Fibroblast of lung (primary cell): ENCODE measurements around the gene GOLM1. TPM values are rescaled to one million over a fixed set of nuclear protein-coding genes. Genes with fewer than 3 reads are reported as not detected.
A peak's percentile ranks its signal among the peaks of the same experiment; 100 is the strongest.

Experiments
- DNase-seq, 2 donors: peaks; one replicate each; pipeline versions ENCODE4 v3.0.0 to v3.0.0-alpha.2; 2010; ENCODE audit warnings: low read depth in 2 of 2
- H2AFZ ChIP-seq: 2 replicates; pipeline ENCODE4 v1.5.1; 2012; ENCODE audit warnings: low read length, control low read depth, inconsistent platforms
- H3K27ac ChIP-seq: 2 replicates; pipeline ENCODE4 v1.5.1; 2011; ENCODE audit warnings: low read length, control low read depth; ENCODE audit not compliant: insufficient read depth
- H3K27me3 ChIP-seq: 2 replicates; pipeline ENCODE4 v1.5.1; 2011; ENCODE audit warnings: mild to moderate bottlenecking, low read length; ENCODE audit not compliant: control insufficient read depth, insufficient read depth
- H3K36me3 ChIP-seq: 2 replicates; pipeline ENCODE4 v1.5.1; 2011; ENCODE audit warnings: low read length; ENCODE audit not compliant: control insufficient read depth, insufficient read depth
- H3K4me1 ChIP-seq: 2 replicates; pipeline ENCODE4 v1.5.1; 2011; ENCODE audit warnings: low read length; ENCODE audit not compliant: control insufficient read depth, insufficient read depth; ENCODE audit errors: extremely low read depth
- H3K4me2 ChIP-seq: 2 replicates; pipeline ENCODE4 v1.5.1; 2011; ENCODE audit warnings: low read length, control low read depth; ENCODE audit not compliant: insufficient read depth; ENCODE audit errors: extremely low read depth
- H3K4me3 ChIP-seq, 4 experiments: fragments of 200-600 bp in 1 of 4; sonication (generic) in 1 of 4; replicated peaks in 1 of 4; 2 replicates each; pipeline ENCODE4 v1.5.1; 2011 to 2016; ENCODE audit warnings: low read length in 4 of 4, low read depth in 3 of 4, mild to moderate bottlenecking in 3 of 4, control low read depth in 2 of 4, inconsistent platforms in 1 of 4, mixed read lengths in 1 of 4; ENCODE audit not compliant: insufficient read depth in 1 of 4; ENCODE audit errors: control extremely low read depth in 1 of 4
- H3K79me2 ChIP-seq: 2 replicates; pipeline ENCODE4 v1.5.1; 2012; ENCODE audit warnings: mild to moderate bottlenecking, low read length, inconsistent platforms; ENCODE audit not compliant: control insufficient read depth, insufficient read depth
- H3K9ac ChIP-seq: 2 replicates; pipeline ENCODE4 v1.5.1; 2011; ENCODE audit warnings: mild to moderate bottlenecking, low read length, control low read depth; ENCODE audit not compliant: insufficient read depth
- H3K9me3 ChIP-seq: 2 replicates; pipeline ENCODE4 v1.5.1; 2012; ENCODE audit warnings: low read depth, low read length; ENCODE audit not compliant: control insufficient read depth, insufficient read depth
- H4K20me1 ChIP-seq: 2 replicates; pipeline ENCODE4 v1.5.1; 2011; ENCODE audit warnings: low read length; ENCODE audit not compliant: control insufficient read depth, insufficient read depth; ENCODE audit errors: extremely low read depth
- CTCF ChIP-seq, 2 donors: IDR thresholded peaks in 1 of 2; conservative IDR thresholded peaks in 1 of 2; 1 replicate in 1 of 2; 2 replicates in 1 of 2; pipeline ENCODE4 v1.5.1; 2011 to 2012; ENCODE audit warnings: low read length in 2 of 2, control low read depth in 1 of 2, inconsistent platforms in 1 of 2, low read depth in 1 of 2, mild to moderate bottlenecking in 1 of 2
- EZH2 ChIP-seq: IDR thresholded peaks from 2 replicates; pipeline ENCODE4 v1.5.1; 2012; ENCODE audit warnings: low read length, control low read depth, mild to moderate bottlenecking; ENCODE audit errors: missing control alignments
- polyA plus RNA-seq, 2 donors: library from polyadenylated mRNA; depleted of rRNA in 1 of 2; stranded (reverse) in 1 of 2; unstranded in 1 of 2; fragments of >200 nt; gene quantifications; 2 replicates each; pipeline ENCODE4 v1.2.1, GENCODE V29; 2011 to 2012; ENCODE audit warnings: missing spikeins in 1 of 2
- total RNA-seq: library from RNA; depleted of rRNA; stranded (reverse); fragments of >200 nt; gene quantifications from 2 replicates; pipeline ENCODE4 v1.2.1, GENCODE V29; 2014

Gene GOLM1
- total and polyA plus RNA-seq, 2 donors (not counting 1 experiment from before 2014, with no cell fraction given), result 46.7 to 64.0 TPM

DNA sequence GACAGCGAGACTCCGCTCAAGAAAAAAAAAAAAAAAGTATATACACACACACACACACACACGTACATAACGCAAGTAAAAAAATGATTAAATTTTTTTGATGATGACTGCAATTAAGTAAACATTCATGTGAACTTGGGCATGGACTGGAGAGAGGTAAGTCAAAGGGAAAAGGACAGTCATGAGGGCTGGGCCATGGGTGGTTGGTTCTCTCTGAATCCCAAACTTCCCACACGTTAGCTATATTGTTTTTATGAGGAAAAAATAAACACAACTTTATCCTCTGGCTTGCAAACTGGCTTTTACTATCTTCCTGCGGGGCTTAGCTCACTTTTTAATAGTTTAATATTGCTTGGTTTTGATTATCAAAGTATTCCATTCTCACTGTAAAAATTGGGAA is 53.7 kb downstream of the GOLM1 start:
- Histone ChIP-seq H3K27me3 (no peaks in the 10 kb centered on the region), H3K36me3 (no peaks in the 10 kb centered on the region), H3K4me2 (no peak overlapping the region), H3K27ac (no peak overlapping the region), H3K9me3 (no peaks in the 10 kb centered on the region), H3K4me3 (no peak overlapping the region), H3K4me1 (peaks cover 6% of the 10 kb centered on the region), H4K20me1 (no peaks in the 10 kb centered on the region), H3K79me2 (no peaks in the 10 kb centered on the region), H2AFZ (no peak overlapping the region), H3K9ac (no peak overlapping the region)
- no peak for DNase-seq
- TF ChIP-seq EZH2 (no peak), CTCF (conservative IDR thresholded peaks at IDR 0.05 in 1 of 2, IDR thresholded peaks at IDR 0.05 in 1 of 2; ENCODE audit: low read depth in 1 of 2, low read length in 2 of 2) (no peak)

DNA sequence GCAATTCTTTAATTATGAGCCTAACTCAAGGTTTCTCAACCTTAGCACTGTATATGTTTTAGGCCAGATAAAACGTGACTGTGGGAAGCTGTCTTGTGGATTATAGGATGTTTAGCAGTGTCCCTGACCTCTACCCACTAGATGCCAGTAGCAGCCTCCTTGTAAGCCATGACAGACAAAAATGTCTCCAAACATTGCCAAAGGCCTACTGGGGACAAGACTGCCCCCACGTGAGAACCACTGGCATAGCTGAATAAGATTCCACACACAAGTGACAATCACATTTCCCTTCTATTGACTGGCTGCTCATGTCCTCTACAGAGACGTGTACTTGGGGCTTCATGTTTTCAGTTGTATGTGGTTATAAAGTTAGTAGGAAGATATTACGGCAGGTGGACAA is 55.4 kb downstream of the GOLM1 start:
- no peak overlapping the region for H3K4me3 ChIP-seq
- no peak overlapping the region for H3K27ac ChIP-seq
- DNase-seq, result peak in 1 of 2 donors; percentile 11
- H3K36me3 ChIP-seq, result no peaks in the 10 kb centered on the region
- no peaks in the 10 kb centered on the region for H3K9me3 ChIP-seq
- H3K4me2 ChIP-seq, result no peak overlapping the region
- H4K20me1 ChIP-seq, result no peaks in the 10 kb centered on the region
- H3K4me1 ChIP-seq, result peaks cover 6% of the 10 kb centered on the region
- H2AFZ ChIP-seq, result no peak overlapping the region
- no peak for TF ChIP-seq EZH2
- no peak for TF ChIP-seq CTCF (conservative IDR thresholded peaks at IDR 0.05 in 1 of 2, IDR thresholded peaks at IDR 0.05 in 1 of 2; ENCODE audit: low read depth in 1 of 2, low read length in 2 of 2)
- no peaks in the 10 kb centered on the region for H3K79me2 ChIP-seq
- H3K9ac ChIP-seq, result no peak overlapping the region
- no peaks in the 10 kb centered on the region for H3K27me3 ChIP-seq

DNA sequence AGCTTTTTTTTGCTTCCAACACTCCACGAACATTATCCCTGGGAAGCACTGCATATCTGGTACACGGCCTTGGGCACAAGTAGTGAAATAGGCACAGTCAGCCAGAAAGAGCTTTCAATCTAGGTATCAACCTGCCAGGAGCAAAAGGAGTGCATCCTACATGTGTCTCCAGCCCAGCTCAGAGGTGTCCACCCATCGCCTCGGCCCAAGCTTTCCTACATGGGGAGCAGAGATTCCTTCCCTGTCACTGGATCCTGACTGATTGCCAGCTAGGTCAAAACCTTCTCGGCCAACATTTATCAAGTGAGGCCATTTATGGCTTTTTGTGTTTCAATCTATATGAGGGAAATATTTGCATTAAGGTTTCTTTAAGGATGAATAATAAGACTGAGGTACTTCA is 55.8 kb downstream of the GOLM1 start:
- no peak overlapping the region for H3K27ac ChIP-seq
- no peak overlapping the region for H3K4me2 ChIP-seq
- H2AFZ ChIP-seq, result no peak overlapping the region
- no peaks in the 10 kb centered on the region for H4K20me1 ChIP-seq
- H3K9ac ChIP-seq, result no peak overlapping the region
- no peaks in the 10 kb centered on the region for H3K79me2 ChIP-seq
- H3K36me3 ChIP-seq, result no peaks in the 10 kb centered on the region
- peaks cover 6% of the 10 kb centered on the region for H3K4me1 ChIP-seq
- H3K9me3 ChIP-seq, result no peaks in the 10 kb centered on the region
- H3K27me3 ChIP-seq, result no peaks in the 10 kb centered on the region
- no peak for DNase-seq
- no peak overlapping the region for H3K4me3 ChIP-seq
- no peak for TF ChIP-seq EZH2
- no peak for TF ChIP-seq CTCF (conservative IDR thresholded peaks at IDR 0.05 in 1 of 2, IDR thresholded peaks at IDR 0.05 in 1 of 2; ENCODE audit: low read depth in 1 of 2, low read length in 2 of 2)
